Endothelial cell of umbilical vein (primary cell): ENCODE data around the gene TRIM67. TPM values are rescaled to one million over a fixed set of nuclear protein-coding genes. Genes with fewer than 3 reads are reported as not detected.

ENCODE experiments used
- BruUV-seq: library from RNA; stranded (reverse); fragments of 400-500 nt; replicated peaks from 2 replicates; lab custom pipeline; 2021; lab: Mats Ljungman, UMichigan
- CTCF ChIA-PET: fragments of 300-600, 350-600 bp; sonication (Branson Sonifier 250); formaldehyde crosslinking; loops from one replicate; lab custom pipeline; 2021; ENCODE audit warnings: antibody characterized with exemption, inconsistent platforms; lab: Charles Lee
- POLR2A ChIA-PET: fragments of 300-600, 350-600 bp; sonication (Branson Sonifier 250); formaldehyde crosslinking; loops from one replicate; lab custom pipeline; 2021; ENCODE audit warnings: antibody characterized with exemption, inconsistent platforms; lab: Charles Lee
- DNase-seq: peaks from one replicate; pipeline ENCODE4 v3.0.0-alpha.2; 2011; ENCODE audit warnings: low read depth, low spot score
- FAIRE-seq: peaks from 2 replicates; lab custom pipeline; 2011; peaks lifted over from hg19 to GRCh38; lab: Jason Lieb, UNC
- H2AFZ ChIP-seq: 2 replicates; pipeline ENCODE4 v1.6.0; 2012; ENCODE audit warnings: low read depth, low read length, control low read depth, inconsistent platforms
- H3K27ac ChIP-seq: 2 replicates; pipeline ENCODE4 v1.5.1; 2011; ENCODE audit warnings: low read depth, mild to moderate bottlenecking, control low read depth, low read length, moderate library complexity; ENCODE audit not compliant: insufficient read depth
- H3K27me3 ChIP-seq, 2 experiments: 2 replicates each; pipeline versions ENCODE4 v1.6.0 to v1.6.1; 2011; ENCODE audit warnings: low read length in 2 of 2, mixed read lengths in 1 of 2; ENCODE audit not compliant: control insufficient read depth in 2 of 2, insufficient read depth in 2 of 2
- H3K36me3 ChIP-seq, 2 experiments: 2 replicates in 1 of 2; 3 replicates in 1 of 2; pipeline ENCODE4 v1.5.1; 2011; ENCODE audit warnings: low read length in 2 of 2, mild to moderate bottlenecking in 1 of 2, moderate library complexity in 1 of 2; ENCODE audit not compliant: control insufficient read depth in 2 of 2, insufficient read depth in 2 of 2; ENCODE audit errors: extremely low read depth in 1 of 2
- H3K4me1 ChIP-seq: 3 replicates; pipeline ENCODE4 v1.5.1; 2011; ENCODE audit warnings: mild to moderate bottlenecking, low read length; ENCODE audit not compliant: control insufficient read depth, insufficient read depth; ENCODE audit errors: extremely low read depth
- H3K4me2 ChIP-seq: 2 replicates; pipeline ENCODE4 v1.6.1; 2011; ENCODE audit warnings: low read length, control low read depth, mixed read lengths; ENCODE audit not compliant: insufficient read depth
- H3K4me3 ChIP-seq, 3 experiments: fragments of 200-600 bp in 1 of 3; sonication (generic), shearing (Covaris generic) in 1 of 3; replicated peaks in 1 of 3; 2 replicates each; pipeline ENCODE4 v1.5.1; 2011 to 2016; ENCODE audit warnings: control low read depth in 3 of 3, low read length in 3 of 3, mild to moderate bottlenecking in 2 of 3, inconsistent platforms in 1 of 3, low read depth in 1 of 3, moderate library complexity in 1 of 3; ENCODE audit not compliant: insufficient read depth in 1 of 3
- H3K79me2 ChIP-seq: 2 replicates; pipeline ENCODE4 v1.6.0; 2012; ENCODE audit warnings: low read length, inconsistent platforms; ENCODE audit not compliant: control insufficient read depth, insufficient read depth
- H3K9ac ChIP-seq: replicated peaks from 2 replicates; pipeline ENCODE3; 2011; ENCODE audit warnings: low read length, control low read depth; ENCODE audit not compliant: insufficient read depth; ENCODE audit errors: extremely low read depth
- H3K9me1 ChIP-seq: replicated peaks from 3 replicates; pipeline ENCODE4 v1.6.0; 2011; ENCODE audit warnings: mild to moderate bottlenecking, low read length; ENCODE audit not compliant: control insufficient read depth, insufficient read depth; ENCODE audit errors: extremely low read depth
- H3K9me3 ChIP-seq: replicated peaks from 2 replicates; pipeline ENCODE4 v1.5.1; 2012; ENCODE audit warnings: low read length, inconsistent platforms; ENCODE audit not compliant: control insufficient read depth, insufficient read depth
- H4K20me1 ChIP-seq: replicated peaks from 2 replicates; pipeline ENCODE3; 2011; ENCODE audit warnings: mild to moderate bottlenecking, low read length; ENCODE audit not compliant: control insufficient read depth, insufficient read depth; ENCODE audit errors: extremely low read depth
- CTCF ChIP-seq, 2 donors: IDR thresholded peaks; 1 replicate in 1 of 2; 2 replicates in 1 of 2; pipeline ENCODE4 v1.5.1; 2011; ENCODE audit warnings: low read length in 2 of 2, mild to moderate bottlenecking in 2 of 2, moderate library complexity in 2 of 2, control low read depth in 1 of 2, inconsistent platforms in 1 of 2, low read depth in 1 of 2; ENCODE audit not compliant: insufficient read depth in 1 of 2; ENCODE audit errors: extremely low read depth in 1 of 2
- EZH2 ChIP-seq: IDR thresholded peaks from 2 replicates; pipeline ENCODE4 v1.6.1; 2012; ENCODE audit warnings: borderline replicate concordance, low read depth, mild to moderate bottlenecking, moderate library complexity, low read length, inconsistent platforms; ENCODE audit not compliant: severe bottlenecking
- FOS ChIP-seq: IDR thresholded peaks from 2 replicates; pipeline ENCODE4 v1.6.1; 2011; ENCODE audit warnings: mild to moderate bottlenecking, low read length, moderate library complexity, borderline replicate concordance; ENCODE audit not compliant: insufficient read depth
- GATA2 ChIP-seq: IDR thresholded peaks from 2 replicates; pipeline ENCODE4 v1.7.0; 2011; ENCODE audit warnings: low read depth, mild to moderate bottlenecking, moderate library complexity, mixed read lengths, low read length; ENCODE audit not compliant: insufficient read length, insufficient read depth
- JUN ChIP-seq: IDR thresholded peaks from 2 replicates; pipeline ENCODE4 v1.6.1; 2011; ENCODE audit warnings: borderline replicate concordance, low read depth; ENCODE audit not compliant: insufficient read length, insufficient read depth
- MAX ChIP-seq: IDR thresholded peaks from 2 replicates; pipeline ENCODE4 v1.6.1; 2011; ENCODE audit not compliant: insufficient read depth, insufficient read length
- MYC ChIP-seq: IDR thresholded peaks from one replicate; pipeline ENCODE4 v1.6.1; 2011; ENCODE audit warnings: mild to moderate bottlenecking, low read depth, low read length
- POLR2A ChIP-seq: IDR thresholded peaks from 2 replicates; pipeline ENCODE4 v1.6.1; 2012; ENCODE audit warnings: low read depth, mild to moderate bottlenecking, control low read depth, low read length
- POLR2AphosphoS5 ChIP-seq: IDR thresholded peaks from 2 replicates; pipeline ENCODE4 v1.6.1; 2012; ENCODE audit warnings: low read depth, mild to moderate bottlenecking, control low read depth, low read length, moderate library complexity; ENCODE audit not compliant: insufficient read depth
- dilution Hi-C: fragments of 300-500 bp; cut with MboI; formaldehyde crosslinking; loops from one replicate; pipeline ENCODE4 v1.15.0; 2019; ENCODE audit warnings: low sequenced_read_pairs; ENCODE audit not compliant: extremely low pct_ligation_motif_present
- intact Hi-C: fragments of 100-400 bp; cut with micrococcal nuclease; formaldehyde crosslinking; loops from one replicate; pipeline ENCODE4 v1.10.0; 2022
- polyA plus RNA-seq, 4 experiments: library from polyadenylated mRNA; depleted of rRNA in 3 of 4; stranded (reverse) in 3 of 4; unstranded in 1 of 4; fragments of >200 nt; gene quantifications; 2 replicates each; pipeline versions ENCODE4 v1.2.1 to v1.2.3, GENCODE V29; 2011 to 2012; ENCODE audit warnings: missing spikeins in 1 of 4
- total RNA-seq: library from RNA; stranded (reverse); gene quantifications from 2 replicates; pipeline ENCODE4 v1.2.3, GENCODE V29; 2021

TRIM67 gene
- total and polyA plus RNA-seq, 2 donors (not counting 3 experiments of a cell fraction or from before 2014, with no cell fraction given) = not detected

DNA sequence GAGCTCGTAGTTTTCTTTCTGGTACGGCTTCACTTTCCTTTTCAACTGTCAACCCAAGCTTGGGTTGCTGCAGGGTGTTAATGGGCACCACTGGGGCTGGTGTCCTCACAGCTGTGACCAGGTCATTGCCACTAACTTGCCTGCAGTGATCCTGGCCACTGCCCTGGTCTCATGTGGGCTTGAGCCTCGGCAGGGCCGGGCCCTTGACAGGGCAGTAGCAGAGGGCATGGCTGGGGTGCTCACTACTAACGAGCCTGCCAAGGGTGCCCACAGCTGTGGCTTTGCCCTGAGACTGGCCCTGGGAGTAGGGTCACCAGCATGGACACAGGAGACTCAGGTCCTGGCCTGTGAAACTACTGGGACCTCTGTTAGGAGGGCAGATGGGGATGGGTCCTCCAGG, 47.7 kb downstream of the TRIM67 start:
- no peak for FAIRE-seq
- no peaks in the 10 kb centered on the region for H4K20me1 ChIP-seq
- no peaks in the 10 kb centered on the region for H3K9me3 ChIP-seq
- peaks cover 2% of the 10 kb centered on the region for H3K4me1 ChIP-seq
- no peak overlapping the region for H3K27ac ChIP-seq
- H3K9ac ChIP-seq = no peak overlapping the region
- CTCF ChIA-PET = interaction anchor here (0.6 to 2.8 kb wide), 9 partner anchors 12 to 568 kb away, joined by 3 to 40 read pairs (median 5); no protein-coding TSS in a partner anchor
- intact Hi-C loops (no loop called here), dilution Hi-C loops (no loop called here)
- H2AFZ ChIP-seq = no peak overlapping the region
- H3K27me3 ChIP-seq = peaks cover 0 to 5% of the 10 kb centered on the region in 2 experiments
- no peak overlapping the region for H3K4me2 ChIP-seq
- no peak for DNase-seq
- POLR2A ChIA-PET = no interaction called here
- no peaks in the 10 kb centered on the region for H3K79me2 ChIP-seq
- H3K36me3 ChIP-seq = no peaks in the 10 kb centered on the region
- BruUV-seq = no TSS peak
- no peak overlapping the region for H3K4me3 ChIP-seq
- TF ChIP-seq JUN (no peak), CTCF (IDR thresholded peaks at IDR 0.05; ENCODE audit: extremely low read depth in 1 of 2, insufficient read depth in 1 of 2, low read depth in 1 of 2, low read length in 2 of 2) (no peak), EZH2 (no peak), FOS (no peak), GATA2 (no peak), POLR2AphosphoS5 (no peak), MAX (no peak), POLR2A (no peak), MYC (no peak)
- no peaks in the 10 kb centered on the region for H3K9me1 ChIP-seq
